Activated T-helper 1 cell treated with Interleukin-2 at 50 U/mL for 16 hours (primary cell): ENCODE measurements around the gene NPDC1.

Source experiments
- DNase-seq: peaks from one replicate; pipeline ENCODE4 v3.0.0-alpha.2; 2020; ENCODE audit warnings: low read depth

The NPDC1 gene

DNA sequence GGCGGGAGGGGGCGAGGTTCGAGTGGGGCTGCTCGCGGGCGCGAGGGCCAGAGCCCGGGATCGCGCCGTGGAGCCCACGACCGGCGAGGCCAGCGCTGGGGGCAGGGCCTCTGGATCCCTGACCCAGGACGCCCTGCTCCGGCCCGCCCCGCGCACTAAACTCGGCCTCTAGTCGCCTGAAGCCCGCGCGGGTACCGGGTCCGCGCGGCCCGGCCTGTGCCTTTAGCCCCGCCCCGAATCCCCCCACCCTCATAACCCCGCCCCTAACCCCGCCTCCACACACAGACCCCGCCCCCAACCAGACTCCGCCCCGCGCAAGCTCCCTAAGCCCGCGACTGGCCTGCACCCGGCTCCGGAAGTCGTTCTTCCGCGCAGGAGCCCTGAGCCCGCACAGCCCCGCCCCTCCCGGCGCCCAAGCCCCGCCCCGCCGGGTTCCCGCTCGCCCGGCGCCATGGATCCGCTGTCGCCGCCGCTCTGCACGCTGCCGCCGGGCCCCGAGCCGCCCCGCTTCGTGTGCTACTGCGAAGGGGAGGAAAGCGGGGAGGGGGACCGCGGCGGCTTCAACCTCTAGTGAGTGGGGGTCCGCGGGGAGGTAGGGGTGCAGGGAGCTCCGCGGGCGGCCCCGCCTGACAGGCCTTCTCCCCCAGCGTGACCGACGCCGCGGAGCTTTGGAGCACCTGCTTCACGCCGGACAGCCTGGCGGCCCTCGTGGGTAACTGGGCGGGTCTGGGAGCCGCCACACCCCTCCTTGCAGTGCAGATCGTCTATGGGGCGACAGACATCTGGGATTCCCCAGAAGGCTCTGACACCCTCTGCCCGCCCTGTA lies 53.8 kb downstream of the NPDC1 start, which contains the start of gene PAXX:
Gene PAXX (plus strand): TSS at position 430 of the 826 bp plus-strand sequence. CDS start 22 bp downstream, at position 452.
- DNase-seq, result peak; percentile 91

DNA sequence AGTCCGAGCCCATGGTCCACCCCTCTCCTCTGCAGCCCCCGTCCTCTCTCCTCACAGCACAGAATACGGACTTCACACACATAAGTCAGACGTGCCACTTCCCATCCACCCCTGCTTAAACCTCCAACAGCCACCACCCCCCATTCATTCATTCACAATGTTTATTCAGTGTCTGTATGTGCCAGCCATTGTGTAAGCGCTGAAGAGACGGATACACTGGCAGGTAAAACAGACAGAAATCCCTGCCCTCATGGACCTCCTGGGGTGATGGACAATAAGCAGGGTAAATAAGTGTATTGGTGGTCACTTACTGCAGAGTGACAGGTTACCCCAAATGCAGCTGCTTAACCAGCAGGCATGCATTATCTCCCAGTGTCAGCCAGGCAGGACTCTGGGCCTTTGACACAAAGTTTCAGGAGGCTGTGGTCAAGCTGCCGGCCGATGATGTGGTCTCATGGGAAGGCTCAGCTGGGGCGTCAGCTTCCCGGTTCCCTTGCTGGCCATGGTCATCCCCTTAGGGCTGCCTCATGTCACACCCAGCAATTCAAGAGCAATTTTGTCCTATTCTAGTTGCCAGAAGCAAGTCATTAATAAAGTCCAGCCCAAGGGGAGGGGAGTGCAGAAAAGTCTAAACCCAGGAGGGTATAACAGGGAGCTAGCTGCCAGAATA lies 55.6 kb downstream of the NPDC1 start:
- DNase-seq, result no peak
